ENCODE measurements around the gene CTH.
"Not testable (repeated sequence)": the region's sequence is repeated elsewhere in the genome, so short reads cannot be mapped to it uniquely, and the experiment has no call there.

The CTH gene

GRCh38 chr1:70467531-70467930, 56.5 kb downstream of the CTH start:
- no peak for TF ChIP-seq TAF1 (IDR thresholded peaks at IDR 0.05; ENCODE audit: borderline replicate concordance, low read depth, low read length)
- no peak for TF ChIP-seq POLR2AphosphoS5 (IDR thresholded peaks at IDR 0.05; ENCODE audit: low read depth, low read length)
- no peak for TF ChIP-seq POLR2A (IDR thresholded peaks at IDR 0.05; ENCODE audit: low read depth, low read length)
- FAIRE-seq (no peak), DNase-seq (ENCODE audit: insufficient read length) (no peak)

- DNase-seq (ENCODE audit: insufficient read length) (no peak), FAIRE-seq (no peak)
- TF ChIP-seq POLR2AphosphoS5 (IDR thresholded peaks at IDR 0.05; ENCODE audit: low read depth, low read length): no peak
- TF ChIP-seq POLR2A (IDR thresholded peaks at IDR 0.05; ENCODE audit: low read depth, low read length): no peak
- no peak for TF ChIP-seq TAF1 (IDR thresholded peaks at IDR 0.05; ENCODE audit: borderline replicate concordance, low read depth, low read length)
Measured at GRCh38 chr1:70468180-70468579, 57.1 kb downstream of the CTH start.

- FAIRE-seq: not testable (repeated sequence)
Measured at GRCh38 chr1:70469184-70469583, 58.1 kb downstream of the CTH start.

GRCh38 chr1:70475023-70475422, 64.0 kb downstream of the CTH start:
- FAIRE-seq: no peak
- no peak for TF ChIP-seq POLR2A (IDR thresholded peaks at IDR 0.05; ENCODE audit: low read depth, low read length)
- no peak for TF ChIP-seq POLR2AphosphoS5 (IDR thresholded peaks at IDR 0.05; ENCODE audit: low read depth, low read length)
- no peak for TF ChIP-seq TAF1 (IDR thresholded peaks at IDR 0.05; ENCODE audit: borderline replicate concordance, low read depth, low read length)
- DNase-seq (ENCODE audit: insufficient read length): no peak

More at GRCh38 chr1:70469184-70469583, 58.1 kb downstream of the CTH start:
- DNase-seq (ENCODE audit: insufficient read length): not testable (repeated sequence)

- no peak for DNase-seq (ENCODE audit: insufficient read length)
- no peak for TF ChIP-seq POLR2A (IDR thresholded peaks at IDR 0.05; ENCODE audit: low read depth, low read length)
- TF ChIP-seq TAF1 (IDR thresholded peaks at IDR 0.05; ENCODE audit: borderline replicate concordance, low read depth, low read length): no peak
- no peak for TF ChIP-seq POLR2AphosphoS5 (IDR thresholded peaks at IDR 0.05; ENCODE audit: low read depth, low read length)
- no peak for FAIRE-seq
Measured at GRCh38 chr1:70477090-70477489, 66.0 kb downstream of the CTH start.

- FAIRE-seq; DNase-seq (ENCODE audit: insufficient read length): not testable (repeated sequence)
Measured at GRCh38 chr1:70477905-70478304, 66.8 kb downstream of the CTH start.

- FAIRE-seq (no peak), DNase-seq (ENCODE audit: insufficient read length) (no peak)
- TF ChIP-seq POLR2AphosphoS5 (IDR thresholded peaks at IDR 0.05; ENCODE audit: low read depth, low read length) (no peak), POLR2A (IDR thresholded peaks at IDR 0.05; ENCODE audit: low read depth, low read length) (no peak), TAF1 (IDR thresholded peaks at IDR 0.05; ENCODE audit: borderline replicate concordance, low read depth, low read length) (no peak)
Measured at GRCh38 chr1:70483342-70483741, 72.3 kb downstream of the CTH start.

- TF ChIP-seq POLR2AphosphoS5 (IDR thresholded peaks at IDR 0.05; ENCODE audit: low read depth, low read length) (no peak), TAF1 (IDR thresholded peaks at IDR 0.05; ENCODE audit: borderline replicate concordance, low read depth, low read length) (no peak), POLR2A (IDR thresholded peaks at IDR 0.05; ENCODE audit: low read depth, low read length) (no peak)
- DNase-seq (ENCODE audit: insufficient read length) (no peak), FAIRE-seq (no peak)
Measured at GRCh38 chr1:70485624-70486023, 74.6 kb downstream of the CTH start.

- no peak for FAIRE-seq
- DNase-seq (ENCODE audit: insufficient read length): no peak
Measured at GRCh38 chr1:70486676-70487458, 75.8 kb downstream of the CTH start.

GRCh38 chr1:70487459-70487815, 76.4 kb downstream of the CTH start:
- no peak for TF ChIP-seq POLR2A (IDR thresholded peaks at IDR 0.05; ENCODE audit: low read depth, low read length)
- TF ChIP-seq POLR2AphosphoS5 (IDR thresholded peaks at IDR 0.05; ENCODE audit: low read depth, low read length): no peak
- TF ChIP-seq TAF1 (IDR thresholded peaks at IDR 0.05; ENCODE audit: borderline replicate concordance, low read depth, low read length): no peak
- DNase-seq (ENCODE audit: insufficient read length) (no peak), FAIRE-seq (no peak)

More at GRCh38 chr1:70486676-70487458, 75.8 kb downstream of the CTH start:
- no peak for TF ChIP-seq POLR2AphosphoS5 (IDR thresholded peaks at IDR 0.05; ENCODE audit: low read depth, low read length)
- TF ChIP-seq POLR2A (IDR thresholded peaks at IDR 0.05; ENCODE audit: low read depth, low read length): no peak
- no peak for TF ChIP-seq TAF1 (IDR thresholded peaks at IDR 0.05; ENCODE audit: borderline replicate concordance, low read depth, low read length)

- no peak for DNase-seq (ENCODE audit: insufficient read length)
- TF ChIP-seq TAF1 (IDR thresholded peaks at IDR 0.05; ENCODE audit: borderline replicate concordance, low read depth, low read length) (no peak), POLR2AphosphoS5 (IDR thresholded peaks at IDR 0.05; ENCODE audit: low read depth, low read length) (no peak), POLR2A (IDR thresholded peaks at IDR 0.05; ENCODE audit: low read depth, low read length) (no peak)
- no peak for FAIRE-seq
Measured at GRCh38 chr1:70487910-70488665, 77.0 kb downstream of the CTH start.

All from GM12892 (cell line).